Activated T-cell treated with anti-CD3 and anti-CD28 coated beads, Interleukin-2, amount 50 U/mL, for 4 hours (primary cell): ENCODE results near the gene CTU2. TPM values are rescaled to one million over a fixed set of nuclear protein-coding genes. Genes with fewer than 3 reads are reported as not detected.

Source experiments
- ATAC-seq, 2 donors: fragments of 200-7000 bp; cut with Tn5 transposase; one replicate each; pipeline ENCODE4 v1.10.0; 2021
- DNase-seq: peaks from one replicate; pipeline ENCODE4 v3.0.0-alpha.2; 2020
- H3K27me3 Mint-ChIP-seq: one replicate; pipeline ENCODE4 v1.8.0; 2021; ENCODE audit warnings: low read depth, mixed read lengths
- H3K36me3 Mint-ChIP-seq: one replicate; pipeline ENCODE4 v1.8.0; 2022; ENCODE audit warnings: mixed read lengths; ENCODE audit not compliant: insufficient read depth
- H3K4me1 Mint-ChIP-seq: one replicate; pipeline ENCODE4 v1.8.0; 2021; ENCODE audit warnings: low read depth, mixed read lengths
- H3K4me3 Mint-ChIP-seq: one replicate; pipeline ENCODE4 v1.8.0; 2021; ENCODE audit warnings: mild to moderate bottlenecking, moderate library complexity, mixed read lengths
- H3K9me3 Mint-ChIP-seq: one replicate; pipeline ENCODE4 v1.8.0; 2021; ENCODE audit warnings: mixed read lengths
- total RNA-seq, 3 donors: library from RNA; stranded (reverse); gene quantifications; one replicate each; pipeline ENCODE4 v1.2.1, GENCODE V29; 2021

CTU2 gene
- total RNA-seq, 3 donors from 2014 or later, result 96.8 to 129 (median 116) TPM

- no peaks in the 10 kb centered on the region for H3K27me3 Mint-ChIP-seq
- peaks cover 43% of the 10 kb centered on the region for H3K4me1 Mint-ChIP-seq
- no peak overlapping the region for H3K4me3 Mint-ChIP-seq
Observed at GRCh38 chr16:88697831-88698615, 8.3 kb upstream of the CTU2 start.

GRCh38 chr16:88698646-88699045, 7.7 kb upstream of the CTU2 start:
- H3K9me3 Mint-ChIP-seq, result no peaks in the 10 kb centered on the region
- H3K27me3 Mint-ChIP-seq, result no peaks in the 10 kb centered on the region
- peaks cover 2% of the 10 kb centered on the region for H3K36me3 Mint-ChIP-seq
- ATAC-seq, result no peak
- H3K4me3 Mint-ChIP-seq, result no peak overlapping the region
- H3K4me1 Mint-ChIP-seq, result peaks cover 47% of the 10 kb centered on the region
- DNase-seq, result no peak

More at GRCh38 chr16:88697831-88698615, 8.3 kb upstream of the CTU2 start:
- DNase-seq (no peak), ATAC-seq (no peak)
- H3K9me3 Mint-ChIP-seq, result no peaks in the 10 kb centered on the region
- peaks cover 2% of the 10 kb centered on the region for H3K36me3 Mint-ChIP-seq

- H3K36me3 Mint-ChIP-seq, result peaks cover 2% of the 10 kb centered on the region
- DNase-seq (no peak), ATAC-seq (no peak)
- no peaks in the 10 kb centered on the region for H3K27me3 Mint-ChIP-seq
- no peak overlapping the region for H3K4me3 Mint-ChIP-seq
- H3K9me3 Mint-ChIP-seq, result no peaks in the 10 kb centered on the region
- peaks cover 51% of the 10 kb centered on the region for H3K4me1 Mint-ChIP-seq
Observed at GRCh38 chr16:88699180-88699579, 7.1 kb upstream of the CTU2 start.

- no peak for ATAC-seq
- H3K4me1 Mint-ChIP-seq, result peaks cover 59% of the 10 kb centered on the region
- H3K36me3 Mint-ChIP-seq, result peaks cover 2% of the 10 kb centered on the region
- H3K9me3 Mint-ChIP-seq, result no peaks in the 10 kb centered on the region
- DNase-seq, result no peak
- H3K4me3 Mint-ChIP-seq, result peak overlapping the region; percentile 91
- no peaks in the 10 kb centered on the region for H3K27me3 Mint-ChIP-seq
Observed at GRCh38 chr16:88700322-88700635, 6.0 kb upstream of the CTU2 start.

- H3K4me1 Mint-ChIP-seq, result peaks cover 61% of the 10 kb centered on the region
- DNase-seq (peak; percentile 95), ATAC-seq (peak; percentile 81)
- H3K9me3 Mint-ChIP-seq, result no peaks in the 10 kb centered on the region
- no peaks in the 10 kb centered on the region for H3K27me3 Mint-ChIP-seq
- H3K36me3 Mint-ChIP-seq, result peaks cover 2% of the 10 kb centered on the region
- peak overlapping the region; percentile 91 for H3K4me3 Mint-ChIP-seq
Observed at GRCh38 chr16:88700636-88701482, 5.4 kb upstream of the CTU2 start.

GRCh38 chr16:88701581-88702370, 4.5 kb upstream of the CTU2 start:
- peak overlapping the region; percentile 91 for H3K4me3 Mint-ChIP-seq
- DNase-seq (no peak), ATAC-seq (no peak)
- no peaks in the 10 kb centered on the region for H3K9me3 Mint-ChIP-seq
- peaks cover 2% of the 10 kb centered on the region for H3K36me3 Mint-ChIP-seq
- H3K27me3 Mint-ChIP-seq, result no peaks in the 10 kb centered on the region
- peaks cover 61% of the 10 kb centered on the region for H3K4me1 Mint-ChIP-seq

- Mint-ChIP-seq H3K27me3 (no peaks in the 10 kb centered on the region), H3K36me3 (peaks cover 2% of the 10 kb centered on the region), H3K4me1 (peaks cover 66% of the 10 kb centered on the region), H3K9me3 (no peaks in the 10 kb centered on the region), H3K4me3 (peak overlapping the region; percentile 91)
- ATAC-seq (no peak), DNase-seq (no peak)
Observed at GRCh38 chr16:88702371-88703210, 3.7 kb upstream of the CTU2 start.

- Mint-ChIP-seq H3K9me3 (no peaks in the 10 kb centered on the region), H3K4me1 (peaks cover 61% of the 10 kb centered on the region), H3K27me3 (no peaks in the 10 kb centered on the region), H3K36me3 (no peaks in the 10 kb centered on the region), H3K4me3 (peak overlapping the region; percentile 91)
- DNase-seq (peak; percentile 57), ATAC-seq (peak; percentile 9 to 12)
Observed at GRCh38 chr16:88703486-88704309, 2.6 kb upstream of the CTU2 start.

GRCh38 chr16:88705076-88705684, 1.1 kb upstream of the CTU2 start:
- Mint-ChIP-seq H3K4me1 (peaks cover 50% of the 10 kb centered on the region), H3K36me3 (no peaks in the 10 kb centered on the region), H3K9me3 (no peaks in the 10 kb centered on the region), H3K4me3 (peak overlapping the region; percentile 91), H3K27me3 (no peaks in the 10 kb centered on the region)
- ATAC-seq (no peak), DNase-seq (no peak)

GRCh38 chr16:88705801-88706228, 488 bp upstream of the CTU2 start:
- Mint-ChIP-seq H3K4me3 (peak overlapping the region; percentile 91), H3K36me3 (no peaks in the 10 kb centered on the region), H3K4me1 (peaks cover 47% of the 10 kb centered on the region), H3K27me3 (no peaks in the 10 kb centered on the region), H3K9me3 (no peaks in the 10 kb centered on the region)
- DNase-seq (no peak), ATAC-seq (peak; percentile 12 to 23)

GRCh38 chr16:88706965-88707826, 893 bp downstream of the CTU2 start:
- H3K27me3 Mint-ChIP-seq, result no peaks in the 10 kb centered on the region
- ATAC-seq, result no peak
- H3K9me3 Mint-ChIP-seq, result no peaks in the 10 kb centered on the region
- H3K4me1 Mint-ChIP-seq, result peaks cover 37% of the 10 kb centered on the region
- H3K4me3 Mint-ChIP-seq, result peak overlapping the region; percentile 85
- H3K36me3 Mint-ChIP-seq, result no peaks in the 10 kb centered on the region
- no peak for DNase-seq

GRCh38 chr16:88710556-88710955, 4.3 kb downstream of the CTU2 start:
- peaks cover 8% of the 10 kb centered on the region for H3K4me1 Mint-ChIP-seq
- no peaks in the 10 kb centered on the region for H3K36me3 Mint-ChIP-seq
- no peaks in the 10 kb centered on the region for H3K27me3 Mint-ChIP-seq
- H3K4me3 Mint-ChIP-seq, result no peak overlapping the region
- no peak for DNase-seq
- ATAC-seq, result no peak
- no peaks in the 10 kb centered on the region for H3K9me3 Mint-ChIP-seq
